ENCODE results near the gene CNPY4.

The CNPY4 gene

GRCh38 chr7:100091411-100092181, 27.8 kb upstream of the CNPY4 start:
- no peak for DNase-seq

GRCh38 chr7:100093054-100093453, 26.4 kb upstream of the CNPY4 start:
- no peak for DNase-seq

GRCh38 chr7:100093498-100093897, 25.9 kb upstream of the CNPY4 start:
- no peak for DNase-seq

GRCh38 chr7:100093925-100094486, 25.4 kb upstream of the CNPY4 start:
- DNase-seq: no peak

- no peak for DNase-seq
These were observed 24.1 kb upstream of the CNPY4 start for GRCh38 chr7:100095289-100095688.

GRCh38 chr7:100095704-100096103, 23.7 kb upstream of the CNPY4 start:
- DNase-seq: no peak

GRCh38 chr7:100098913-100099312, 20.5 kb upstream of the CNPY4 start:
- no peak for DNase-seq

- DNase-seq: no peak
These were observed 20.0 kb upstream of the CNPY4 start for GRCh38 chr7:100099452-100099851.

GRCh38 chr7:100100420-100101015, 18.9 kb upstream of the CNPY4 start:
- DNase-seq: peak; percentile 99

- peak; percentile 98 for DNase-seq
These were observed 18.2 kb upstream of the CNPY4 start, which contains the start of the genes AP4M1 and MCM7 for GRCh38 chr7:100101016-100101862. TSS of gene AP4M1 (plus strand) at chr7:100101643. CDS start at chr7:100101715, 72 bp downstream. TSS of gene MCM7 (minus strand) at chr7:100101397. CDS start at chr7:100101294, 103 bp downstream.

GRCh38 chr7:100102950-100103840, 16.2 kb upstream of the CNPY4 start:
- no peak for DNase-seq

- no peak for DNase-seq
These were observed 13.9 kb upstream of the CNPY4 start for GRCh38 chr7:100105534-100105933.

GRCh38 chr7:100106633-100107032, 12.8 kb upstream of the CNPY4 start:
- DNase-seq: no peak

- no peak for DNase-seq
These were observed 12.2 kb upstream of the CNPY4 start for GRCh38 chr7:100107125-100107737.

GRCh38 chr7:100107890-100108289, 11.5 kb upstream of the CNPY4 start:
- DNase-seq: no peak

GRCh38 chr7:100109521-100110163, 9.8 kb upstream of the CNPY4 start:
- DNase-seq: no peak

- no peak for DNase-seq
These were observed 8.3 kb upstream of the CNPY4 start for GRCh38 chr7:100111156-100111555.

GRCh38 chr7:100111914-100112313, 7.5 kb upstream of the CNPY4 start:
- DNase-seq: no peak

- no peak for DNase-seq
These were observed 4.4 kb upstream of the CNPY4 start for GRCh38 chr7:100115026-100115425.

GRCh38 chr7:100118388-100119071, 904 bp upstream of the CNPY4 start:
- no peak for DNase-seq

Measured in NCI-H2029 (cell line).